HG03280 (cell line): Measurements from ENCODE around the gene SLC11A2.
"Not testable (repeated sequence)": the region's sequence is repeated elsewhere in the genome, so short reads cannot be mapped to it uniquely, and the experiment has no call there.

ENCODE experiments used
- ATAC-seq: cut with Tn5 transposase; IDR thresholded peaks from one replicate; pipeline ENCODE4 v1.9.1; 2021; ENCODE audit warnings: mild to moderate bottlenecking, moderate library complexity; ENCODE audit not compliant: unreplicated experiment

Gene SLC11A2

DNA sequence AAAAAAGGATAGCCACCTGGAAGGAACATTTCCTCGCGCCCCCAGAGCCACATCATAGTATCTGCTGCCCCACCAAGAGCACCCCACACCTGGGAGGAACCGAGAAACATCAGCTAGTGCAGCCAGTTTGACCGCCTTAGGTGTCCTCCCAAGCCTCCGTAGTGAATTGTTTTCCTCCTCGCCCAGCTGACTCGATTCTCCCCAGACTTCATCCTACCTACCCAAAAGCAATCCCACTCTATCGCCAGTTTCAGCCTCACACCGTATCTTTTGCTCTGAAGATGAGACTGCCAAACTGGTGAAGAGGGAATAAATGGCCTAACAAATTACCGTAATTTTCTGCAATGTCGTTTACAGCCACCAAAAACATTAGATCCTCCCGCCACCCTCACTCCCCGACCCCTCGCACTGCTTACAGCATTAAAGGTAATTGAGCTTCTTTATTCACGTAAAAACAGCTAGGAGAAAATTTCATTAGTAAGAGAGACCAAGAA, 1.2 kb upstream of the SLC11A2 start:
- no peak for ATAC-seq

DNA sequence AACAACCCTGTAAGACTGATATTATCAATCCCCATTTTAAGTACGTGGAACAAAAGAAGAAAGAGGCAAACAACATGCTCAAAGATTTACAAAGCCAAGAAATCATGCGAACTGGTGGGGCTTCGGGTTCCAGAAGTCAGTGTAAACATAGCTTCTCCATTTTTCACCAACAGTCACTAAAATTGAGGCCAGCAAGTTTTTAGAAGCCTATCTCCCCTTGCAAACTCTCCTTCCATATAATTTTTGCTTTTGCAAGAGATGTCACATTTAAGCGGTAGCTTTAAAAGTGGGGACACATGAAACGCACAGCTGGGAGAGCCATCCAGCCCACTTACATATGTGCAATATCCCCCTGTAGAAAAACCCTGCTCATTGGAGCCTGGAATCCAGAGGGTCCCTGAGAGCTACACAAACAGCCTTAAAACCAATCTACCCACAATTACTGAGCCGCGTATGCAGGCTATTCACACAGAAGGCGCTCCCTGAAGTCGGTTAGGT, 797 bp downstream of the SLC11A2 start:
- ATAC-seq = no peak

DNA sequence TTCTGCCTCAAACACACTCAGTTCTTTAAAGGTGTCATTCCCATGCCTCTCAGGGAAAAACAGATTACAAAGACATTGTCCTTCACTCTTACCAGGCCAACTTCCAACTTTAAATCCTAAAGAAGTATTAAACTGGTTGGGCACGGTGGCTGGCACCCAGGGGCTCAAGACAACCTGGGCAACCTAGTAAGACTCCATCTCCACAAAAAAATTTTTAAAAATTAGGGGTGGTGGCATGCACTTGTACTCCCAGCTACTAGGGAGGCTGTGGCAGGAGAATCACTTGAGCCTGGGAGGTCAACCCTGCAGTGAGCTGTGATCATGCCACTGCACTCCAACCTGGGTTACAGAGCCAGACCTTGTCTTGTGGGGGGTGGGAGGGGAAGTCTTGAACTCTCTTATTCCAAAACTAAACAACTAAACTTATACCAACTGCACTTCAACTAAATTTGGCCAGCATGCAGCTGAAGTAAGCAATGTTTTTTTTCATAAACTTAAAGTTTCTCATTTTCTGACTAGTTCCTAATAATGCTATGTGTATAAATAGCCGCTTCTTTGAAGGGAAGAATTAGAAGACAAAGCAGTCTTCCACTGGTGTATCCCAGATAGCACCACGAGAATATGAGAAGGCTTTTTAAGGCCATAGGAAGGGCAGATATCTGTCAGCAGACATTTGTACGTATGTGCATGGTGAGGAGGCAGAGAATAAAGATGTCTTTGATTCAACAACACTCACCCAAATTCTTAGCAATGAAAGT, 2.4 kb downstream of the SLC11A2 start:
- no peak for ATAC-seq

DNA sequence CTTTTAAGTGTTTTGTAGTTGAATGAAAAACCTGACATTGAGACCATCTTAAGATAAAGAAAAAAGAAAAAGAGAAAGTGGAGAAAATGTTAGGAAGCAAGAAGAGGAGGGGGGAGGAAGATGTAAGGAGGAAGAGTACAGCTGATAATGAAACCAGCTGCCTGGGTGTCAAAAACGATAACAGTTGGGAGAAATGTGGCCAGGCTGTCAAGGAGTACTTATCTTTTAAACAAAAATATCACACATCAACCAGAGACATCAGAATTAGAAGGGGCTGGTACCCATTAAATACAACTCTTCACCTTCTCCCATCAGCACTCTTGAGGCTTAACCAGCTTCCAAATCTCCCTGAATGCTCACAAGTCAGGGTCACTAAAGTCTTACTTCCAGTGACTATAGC, 4.5 kb downstream of the SLC11A2 start:
- ATAC-seq = no peak

DNA sequence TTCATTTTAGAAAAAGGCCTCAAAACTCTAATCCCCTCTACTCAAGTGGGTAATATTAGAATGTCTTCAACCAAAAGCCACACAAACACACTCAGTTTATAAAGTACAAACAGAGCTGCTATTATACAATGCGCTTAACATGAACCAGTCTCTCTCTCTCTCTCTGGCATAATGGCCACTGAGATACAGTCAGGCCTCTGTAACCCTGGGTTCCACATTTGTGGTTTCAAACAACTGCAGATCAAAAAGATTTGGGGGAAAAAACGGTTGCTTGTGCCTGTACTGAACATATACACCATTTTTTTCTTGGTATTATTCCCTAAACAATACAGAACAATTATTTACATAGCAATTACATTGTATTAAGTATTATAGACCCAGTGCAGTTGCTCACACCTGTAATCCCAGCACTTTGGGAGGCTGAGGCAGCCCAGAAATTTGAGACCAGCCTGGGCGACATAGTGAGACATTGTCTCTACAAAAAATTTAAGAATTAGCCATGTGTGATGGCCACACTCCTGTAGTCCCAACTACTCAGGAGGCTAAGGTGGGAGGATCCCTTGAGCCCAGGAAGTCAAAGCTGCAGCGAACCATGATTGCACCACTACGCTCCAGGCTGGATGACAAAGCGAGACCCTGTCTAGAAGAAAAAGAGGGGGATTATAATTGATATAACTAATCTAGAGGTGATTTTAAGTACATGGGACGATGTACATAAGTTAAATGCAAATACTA, 5.6 kb downstream of the SLC11A2 start:
- no peak for ATAC-seq

DNA sequence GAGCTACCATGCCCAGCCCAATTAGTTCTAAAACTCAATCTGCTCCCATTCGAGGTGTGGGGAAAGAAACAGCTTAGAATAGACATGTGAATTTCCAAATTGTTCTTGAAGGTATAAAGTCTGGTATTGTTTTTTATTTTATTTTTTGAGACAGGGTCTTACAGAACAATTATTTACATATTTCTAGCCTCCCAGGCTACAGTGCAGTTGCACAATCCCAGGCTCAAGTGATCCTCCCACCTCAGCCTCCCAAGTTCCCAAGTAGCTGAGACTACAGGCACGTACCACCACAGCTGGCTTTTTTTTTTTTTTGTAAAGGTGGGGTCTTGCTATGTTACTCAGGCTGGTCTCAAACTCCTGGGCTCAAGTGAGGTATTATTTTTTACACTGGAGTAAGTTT, 6.3 kb downstream of the SLC11A2 start:
- ATAC-seq = no peak

DNA sequence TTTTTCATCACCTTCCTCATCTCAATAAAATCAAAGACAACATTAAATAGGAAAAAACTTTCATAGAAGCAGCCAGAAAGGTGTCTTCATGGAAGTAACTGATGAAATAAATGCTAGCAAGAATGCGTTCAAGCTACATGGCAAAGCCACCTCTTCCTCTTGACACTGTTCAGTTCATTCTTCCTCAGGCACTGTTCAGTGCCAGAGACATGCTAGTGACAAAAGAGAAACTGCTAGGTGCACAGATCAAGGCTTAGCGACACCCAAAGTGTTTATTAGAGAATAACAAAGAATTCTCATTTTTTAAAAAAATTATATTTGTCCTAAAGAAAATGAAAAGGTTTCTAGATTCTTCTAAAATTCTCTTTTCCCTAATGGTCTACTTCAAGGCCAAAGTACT, 7.2 kb downstream of the SLC11A2 start:
- ATAC-seq = no peak

DNA sequence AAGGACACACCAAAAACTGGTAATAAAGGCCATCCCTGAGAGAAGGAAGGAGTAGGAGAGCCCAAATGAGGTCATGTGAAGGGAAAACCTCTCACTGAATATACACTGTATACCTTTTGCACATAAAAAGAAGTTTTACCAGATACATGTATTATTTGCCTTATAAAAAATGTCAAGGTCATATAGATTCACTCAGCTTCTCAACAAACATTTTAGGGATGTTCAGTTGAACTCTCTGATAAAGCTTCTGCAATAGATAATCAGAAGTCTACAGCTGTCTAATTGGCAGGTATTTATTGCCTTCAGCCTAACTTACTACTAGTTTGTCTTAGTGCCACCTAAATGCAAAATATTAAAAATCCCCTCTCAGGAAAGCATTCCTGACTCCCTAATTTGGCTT, 8.7 kb downstream of the SLC11A2 start:
- ATAC-seq = no peak

DNA sequence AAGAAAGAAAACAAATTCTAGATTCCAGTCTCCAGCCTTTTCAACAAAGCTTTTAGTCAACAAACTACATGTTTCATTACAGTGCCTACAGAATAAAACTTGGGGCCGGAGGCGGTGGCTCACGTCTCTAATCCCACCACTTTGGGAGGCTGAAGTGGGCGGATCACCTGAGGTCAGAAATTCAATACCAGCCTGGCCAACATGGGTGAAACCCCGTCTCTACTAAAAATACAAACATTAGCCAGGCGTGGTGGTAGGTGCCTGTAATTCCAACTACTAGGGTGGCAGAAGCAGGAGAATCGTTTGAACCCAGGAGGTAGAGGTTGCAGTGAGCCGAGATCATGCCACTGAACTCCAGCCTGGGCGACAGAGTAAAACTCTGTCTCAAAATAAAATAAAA, 11.7 kb downstream of the SLC11A2 start:
- not testable (repeated sequence) for ATAC-seq

DNA sequence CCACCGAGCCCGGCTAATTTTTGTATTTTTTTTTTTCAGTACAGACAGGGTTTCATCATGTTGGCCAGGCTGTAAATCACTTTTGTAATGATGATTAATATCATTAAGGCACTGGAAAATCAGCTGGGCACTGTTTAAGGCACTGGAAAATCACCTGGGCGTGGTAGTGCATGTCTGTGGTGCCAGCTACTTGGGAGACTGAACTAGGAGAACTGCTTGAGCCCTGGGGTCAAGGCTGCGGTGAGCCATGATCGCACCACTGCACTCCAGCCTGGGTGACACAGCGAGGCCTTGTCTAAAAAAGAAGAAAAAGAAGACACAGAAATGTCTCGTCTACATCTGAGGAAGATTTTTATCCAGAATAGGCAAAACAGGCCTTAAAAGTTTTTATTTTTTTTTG, 12.7 kb downstream of the SLC11A2 start:
- no peak for ATAC-seq

DNA sequence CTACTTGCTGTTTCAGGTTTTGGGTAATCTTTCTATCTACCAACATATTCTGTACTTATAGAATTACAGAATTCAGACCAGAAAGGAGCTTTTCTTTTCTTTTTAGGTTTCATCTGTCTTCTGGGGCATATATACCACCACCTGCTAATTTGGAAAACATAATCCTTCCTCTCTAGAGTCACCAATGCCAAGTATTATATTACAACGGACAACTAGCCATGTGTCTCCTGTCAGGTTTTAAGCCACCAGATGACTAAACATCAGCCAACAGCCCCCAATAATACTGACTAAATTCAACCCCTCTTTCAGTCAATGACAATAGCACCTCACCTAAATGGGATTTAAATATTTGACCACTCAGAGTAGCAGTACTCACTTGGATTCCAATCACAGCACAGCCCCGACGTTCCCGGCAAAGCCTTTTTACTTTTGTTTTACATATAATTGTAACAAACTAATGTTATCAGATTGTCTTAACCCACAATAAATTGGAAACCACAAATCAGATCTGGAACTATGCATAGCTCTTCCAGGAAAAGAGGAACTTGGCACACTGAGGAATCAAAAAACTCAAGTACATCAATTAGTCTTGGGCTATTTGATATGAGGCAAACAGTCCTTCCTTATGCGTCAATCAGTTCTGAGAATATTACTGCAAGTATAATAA, 13.5 kb downstream of the SLC11A2 start:
- no peak for ATAC-seq

DNA sequence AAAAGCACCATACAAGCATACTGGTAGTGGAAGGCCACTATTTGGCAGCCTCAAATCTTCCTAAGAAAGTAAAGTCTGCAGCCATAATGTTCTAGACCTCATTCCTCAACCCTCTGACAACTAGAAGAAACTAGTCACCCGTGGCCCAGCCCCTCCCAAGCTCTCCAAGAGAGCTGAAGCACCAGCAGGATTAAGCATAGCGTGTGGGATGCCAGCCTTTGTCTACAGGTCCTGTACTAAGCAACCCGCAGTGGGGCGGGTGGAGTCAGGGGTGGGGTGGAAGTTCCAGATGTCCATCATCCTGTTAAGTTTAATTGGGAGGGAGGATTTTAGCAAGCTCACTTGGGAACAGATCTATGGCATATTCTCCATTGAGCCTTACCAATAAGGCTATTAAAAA, 14.2 kb downstream of the SLC11A2 start:
- ATAC-seq = no peak

DNA sequence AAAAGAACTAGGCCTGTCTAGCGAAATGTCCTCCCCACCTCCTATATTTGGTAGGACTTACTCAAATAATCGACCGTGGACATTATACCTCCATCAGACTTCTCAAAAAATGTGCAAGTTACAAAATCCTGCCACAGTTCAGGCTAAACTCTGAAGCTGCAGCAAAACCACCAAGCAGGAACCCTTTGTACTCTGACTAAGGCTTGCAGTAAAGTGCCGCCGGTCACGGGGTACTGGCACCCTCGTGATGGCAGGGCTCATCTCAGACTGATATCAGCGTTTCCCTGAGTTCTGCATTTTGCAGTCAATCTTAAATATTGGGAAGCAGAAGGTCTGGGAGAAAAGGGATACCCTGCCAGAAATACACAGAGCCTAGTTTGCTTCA, 17.1 kb downstream of the SLC11A2 start:
- no peak for ATAC-seq

DNA sequence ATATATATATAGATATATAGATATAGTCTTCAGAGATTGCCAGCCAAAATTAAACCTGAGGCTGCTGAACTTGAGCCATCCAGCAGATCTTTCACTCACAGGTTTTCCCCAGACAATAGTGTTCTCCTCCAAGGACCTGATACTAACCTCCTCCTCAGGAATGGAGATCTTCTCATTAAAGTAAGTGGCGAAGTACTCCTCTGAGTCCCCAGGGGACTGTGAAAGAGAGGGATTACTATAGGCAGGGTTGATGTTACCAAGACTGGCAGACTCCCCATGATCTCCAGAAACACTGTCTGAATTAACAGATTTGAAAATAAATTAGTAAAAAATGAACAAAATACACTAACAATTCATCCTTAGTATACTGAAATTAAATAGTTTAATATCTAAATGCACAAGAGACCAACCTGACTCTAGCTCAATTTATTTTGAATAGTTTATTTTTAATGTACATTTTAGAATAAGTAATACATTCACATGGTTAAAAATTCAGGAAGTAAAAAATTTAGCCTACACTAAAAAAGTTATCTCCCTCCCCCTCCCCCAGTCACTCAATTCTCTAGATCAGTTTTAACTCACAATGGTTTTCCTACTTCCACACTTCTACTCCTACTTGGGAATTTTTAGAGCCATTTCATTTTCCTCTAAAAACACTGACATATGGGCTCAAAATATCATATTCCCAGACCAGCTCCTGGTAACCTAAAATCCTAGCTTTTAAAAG, 17.7 kb downstream of the SLC11A2 start:
- no peak for ATAC-seq

DNA sequence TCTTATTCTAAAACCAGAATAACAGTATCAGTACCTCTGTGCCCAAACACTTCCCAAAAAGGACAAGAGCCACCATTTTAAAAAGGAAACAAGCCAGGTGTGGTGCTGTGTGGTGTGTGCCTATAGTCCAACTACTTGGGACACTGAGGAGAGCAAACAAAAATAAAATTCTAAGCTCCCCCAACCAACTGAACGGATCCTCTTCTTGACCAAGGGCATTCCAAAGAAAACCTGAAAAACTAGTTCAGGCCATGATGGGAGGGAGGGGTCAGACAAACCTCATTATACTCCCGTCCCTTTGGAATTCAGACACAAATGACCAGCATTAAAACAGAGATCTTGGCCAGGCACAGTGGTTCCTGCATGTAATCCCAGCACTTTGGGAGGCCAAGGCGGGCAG, 20.5 kb downstream of the SLC11A2 start:
- no peak for ATAC-seq

DNA sequence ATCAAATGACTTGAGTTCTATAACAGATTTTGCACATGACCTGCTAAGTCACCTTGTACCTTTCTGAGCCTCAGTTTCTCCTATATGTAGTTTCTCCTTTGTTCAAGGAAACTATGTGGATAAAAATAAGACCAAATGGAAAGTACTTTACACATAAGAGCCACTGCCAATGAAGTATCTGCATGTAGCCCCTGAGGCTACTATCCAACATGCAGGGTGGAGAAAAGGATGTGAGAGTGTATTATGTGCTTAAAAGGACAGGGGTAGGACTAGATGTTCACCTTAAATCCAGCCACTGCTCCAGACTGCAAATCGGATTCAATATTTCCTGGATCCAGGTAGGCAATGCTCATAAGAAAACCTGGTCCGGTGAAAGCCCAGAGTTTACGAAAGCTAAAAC, 21.2 kb downstream of the SLC11A2 start:
- no peak for ATAC-seq

DNA sequence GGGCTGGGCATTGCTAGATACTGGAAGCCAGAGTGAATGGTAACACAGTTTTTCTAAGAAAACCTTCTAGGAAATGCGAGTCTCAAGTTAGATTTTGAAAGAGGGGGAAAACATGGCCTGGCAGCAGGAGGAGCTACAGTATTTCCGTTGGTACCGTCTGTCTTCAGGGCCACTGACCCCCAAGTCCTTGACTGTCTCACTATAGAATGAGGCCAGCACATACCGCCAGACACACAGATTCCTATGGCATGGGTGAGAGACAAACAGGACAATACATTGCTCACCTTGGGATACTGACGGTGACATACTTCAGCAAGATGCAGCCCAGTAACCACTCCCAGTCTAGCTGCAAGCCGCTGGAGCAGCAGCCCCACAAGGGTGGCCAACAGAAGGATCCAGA, 21.7 kb downstream of the SLC11A2 start:
- ATAC-seq = no peak

DNA sequence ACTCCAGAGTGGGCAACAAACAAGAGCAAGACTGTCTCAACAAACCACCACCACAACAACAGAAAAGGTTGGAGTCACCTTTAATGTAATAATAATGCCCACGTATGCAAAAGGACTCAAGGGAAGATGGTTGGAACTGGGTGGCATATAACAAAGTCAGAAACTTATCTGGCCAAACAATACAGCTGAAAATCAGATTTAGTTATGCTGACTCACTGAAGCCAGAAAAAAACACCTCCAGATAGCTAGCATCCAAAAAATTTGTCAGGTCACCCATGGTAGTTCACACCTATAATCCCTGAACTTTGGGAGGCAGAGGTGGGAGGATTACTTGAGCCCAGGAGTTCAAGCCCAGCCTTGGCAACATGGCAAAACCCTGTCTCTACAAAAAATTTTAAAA, 24.4 kb downstream of the SLC11A2 start:
- no peak for ATAC-seq

DNA sequence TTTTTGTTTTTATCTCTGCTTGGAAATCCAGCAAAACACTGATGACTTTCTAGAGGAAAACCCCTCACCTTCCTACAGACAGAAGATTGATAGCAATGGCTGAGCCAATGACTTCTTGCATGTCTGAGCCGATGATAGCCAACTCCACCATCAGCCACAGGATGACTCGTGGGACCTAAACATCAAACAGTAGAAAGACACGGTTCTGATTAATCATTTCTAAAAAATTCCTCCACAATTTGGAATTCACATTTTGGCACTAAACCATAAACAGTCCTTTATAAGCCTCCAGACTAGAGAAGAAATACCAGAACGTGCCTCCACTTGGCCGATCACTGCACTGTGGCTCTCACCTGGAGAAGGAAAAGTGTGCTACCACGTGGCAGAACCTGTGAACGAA, 25.9 kb downstream of the SLC11A2 start:
- ATAC-seq = no peak

DNA sequence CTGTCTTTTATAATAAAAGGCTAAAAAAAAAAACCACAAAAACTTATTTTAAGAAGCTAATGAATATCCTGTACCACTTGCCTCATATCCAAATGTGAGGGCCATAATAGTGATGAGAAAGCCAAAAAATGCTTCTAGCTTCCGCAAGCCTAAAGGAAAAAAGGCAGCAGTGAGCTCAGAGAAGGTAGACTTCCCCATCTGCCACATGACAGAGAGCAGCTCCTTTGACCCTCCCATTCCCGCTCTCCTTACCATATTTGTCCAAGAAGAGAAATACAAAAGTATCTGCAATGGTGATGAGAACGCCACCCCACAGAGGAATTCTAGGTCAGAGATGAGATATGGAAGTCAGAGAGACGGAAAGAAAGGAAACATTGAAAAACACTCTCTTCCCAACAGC, 27.1 kb downstream of the SLC11A2 start:
- ATAC-seq = no peak

DNA sequence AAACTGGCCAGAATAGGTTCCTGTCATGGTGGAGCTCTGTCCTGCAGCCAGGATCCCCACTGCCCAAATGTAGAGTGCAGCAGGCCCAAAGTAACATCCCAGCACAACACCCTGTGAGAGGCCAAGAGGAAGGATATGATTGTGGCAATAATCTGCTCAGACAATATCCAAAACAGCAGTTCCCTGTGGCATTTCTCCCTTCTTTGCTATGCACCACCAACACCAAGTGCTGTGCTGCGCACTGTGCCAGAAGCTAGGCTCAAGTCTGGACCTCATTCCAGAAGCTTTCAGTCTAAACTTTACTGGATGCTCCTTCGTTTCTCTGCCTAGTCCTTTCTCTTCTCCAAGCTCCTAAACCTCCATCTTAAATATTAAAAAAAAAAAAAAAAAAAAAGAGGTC, 33.4 kb downstream of the SLC11A2 start:
- ATAC-seq = no peak
